Pancreas (tissue), 10 donors: ENCODE data around the gene RING1. TPM values are rescaled to one million over a fixed set of nuclear protein-coding genes. Genes with fewer than 3 reads are reported as not detected.

Experiments used
- ATAC-seq, 4 donors: fragments of 200-7000 bp; cut with Tn5 transposase; one replicate each; pipeline versions ENCODE4 v1.8.0 to v1.9.1; 2020; ENCODE audit warnings: mild to moderate bottlenecking in 4 of 4, moderate library complexity in 4 of 4
- DNase-seq, 6 donors: peaks; one replicate each; pipeline ENCODE4 v3.0.0-alpha.2; 2020
- FAIRE-seq: peaks from 2 replicates; lab custom pipeline; 2012; peaks lifted over from hg19 to GRCh38; lab: Jason Lieb, UNC
- H3K27ac ChIP-seq, 4 donors: fragments of 200-600 bp; sonication (generic); 1 replicate in 3 of 4; 2 replicates in 1 of 4; pipeline versions ENCODE4 v1.5.0 to v1.8.0; 2020
- H3K27me3 ChIP-seq, 4 donors: fragments of 200-600 bp; one replicate each; pipeline ENCODE4 v1.8.0; 2021
- H3K36me3 ChIP-seq, 3 donors: fragments of 200-600 bp; sonication (generic) in 1 of 3; one replicate each; pipeline versions ENCODE4 v1.5.0 to v1.8.0; 2020 to 2021
- H3K4me1 ChIP-seq, 3 donors: fragments of 200-600 bp; one replicate each; pipeline ENCODE4 v1.8.0; 2021
- H3K4me3 ChIP-seq, 4 donors: fragments of 200-600 bp; sonication (generic) in 2 of 4; one replicate each; pipeline versions ENCODE4 v1.5.0 to v1.8.0; 2020 to 2021
- H3K9me3 ChIP-seq, 4 donors: fragments of 200-600 bp; one replicate each; pipeline ENCODE4 v1.8.0; 2021
- WGBS, 2 donors: extraction: QIAGEN DNeasy Blood & Tissue Kit; methylation state at CpG; one replicate each; pipeline ENCODE4 v1.1.7; 2013; 5-methylcytosine and 5-hydroxymethylcytosine counted together
- intact Hi-C, 3 donors: fragments of 100-400 bp; cut with DNase I; formaldehyde crosslinking; loops; one replicate each; pipeline versions ENCODE4 v1.11.1 to v1.14.2; 2022
- polyA plus RNA-seq, 2 donors: library from polyadenylated mRNA; stranded (reverse); fragments of 200-250 nt; gene quantifications; one replicate each; pipeline ENCODE4 v1.2.3, GENCODE V29; 2013
- total RNA-seq, 6 donors: library from RNA; stranded (reverse); fragmentation: NEBNext Ultra II Directional in 4 of 6; extraction: Animal tissue kit (Norgen Biotek cat#: 25700) in 4 of 6; gene quantifications; one replicate each; pipeline versions ENCODE4 v1.2.1 to v1.2.4, GENCODE V29; 2021 to 2023
- TF ChIP-seq, protein P1 (sequence below), 4 donors: fragments of 200-600 bp; sonication (generic) in 3 of 4; IDR thresholded peaks; one replicate each; pipeline versions ENCODE4 v1.5.0 to v1.8.0; 2021; ENCODE audit warnings: antibody characterized with exemption in 4 of 4
- donor health status: healthy with polysubstance abuse.
- donor health status: DM: no; HTN: no; CAD: no; lungs with moderate emphysema.
- donor health status: DM: no; HTN: no; CAD: no.
- donor health status: control.
- donor health status: control.
- donor health status: Bipolar disorder and iron deficiency.
- donor health status: DM: yes; HTN: yes; CAD: no.
- donor health status: DM: no; HTN: no; CAD: no.
- donor health status: DM: no; HTN: no; CAD: no.
- donor health status: DM: yes; HTN: yes; CAD: no.

RING1 gene
- total and polyA plus RNA-seq, 8 donors: 15.0 to 57.6 (median 22.1) TPM

DNA sequence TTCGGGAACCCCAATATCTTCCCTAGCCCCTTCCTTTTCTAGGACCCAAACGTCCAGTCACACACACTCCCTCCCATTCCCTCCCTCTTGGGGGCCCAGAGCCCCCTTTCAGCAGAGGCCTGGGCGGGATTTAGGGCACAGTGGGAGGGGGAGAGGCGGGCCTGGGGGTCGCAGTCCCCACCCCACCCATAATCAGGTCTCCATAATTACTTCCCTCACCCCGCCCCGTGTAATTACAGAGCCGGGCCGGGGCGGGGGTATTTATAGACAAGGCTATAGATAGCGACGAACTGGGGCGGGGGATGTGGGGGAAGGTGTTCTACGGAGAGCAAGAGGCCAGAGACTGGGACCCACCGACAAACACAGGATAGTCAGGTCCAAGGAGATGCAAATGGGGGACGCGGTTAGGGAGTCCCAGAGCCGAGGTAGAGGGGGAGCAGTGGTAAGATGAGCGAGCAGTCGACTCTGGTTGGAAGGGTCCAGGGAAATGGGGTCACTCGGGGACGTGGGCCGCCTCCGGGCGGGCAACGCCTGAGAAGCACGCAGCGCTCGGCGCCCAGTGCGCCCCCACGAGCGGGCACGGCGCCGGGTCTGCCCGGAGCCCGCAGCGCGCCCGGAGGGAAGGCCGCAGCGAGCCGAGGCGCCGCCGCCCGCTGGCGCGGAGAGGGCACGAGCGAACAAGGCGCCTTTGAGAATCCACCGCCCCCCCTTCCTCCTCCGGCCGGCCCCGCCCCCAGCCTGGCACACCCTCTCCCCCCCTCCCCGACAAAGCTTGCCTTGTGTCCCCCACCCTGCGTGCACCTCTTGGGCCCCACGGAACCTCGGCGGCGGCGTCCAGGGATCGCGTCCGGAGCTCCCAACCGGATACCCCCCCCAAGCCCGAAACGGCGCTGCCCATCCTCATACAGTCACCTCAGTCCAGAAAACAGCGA, 15.4 kb upstream of the RING1 start:
- intact Hi-C loops: no loop called here
- no peaks in the 10 kb centered on the region for H3K27me3 ChIP-seq
- no peak overlapping the region for H3K27ac ChIP-seq
- FAIRE-seq: no peak
- peaks cover 0 to 25% (median 18%) of the 10 kb centered on the region in 3 donors for H3K36me3 ChIP-seq
- peak in 3 of 4 donors; percentile 15 to 37 (median 32) for ATAC-seq
- DNase-seq: peak in 4 of 6 donors; percentile 39 to 76 (median 68)
- no peaks in the 10 kb centered on the region for H3K9me3 ChIP-seq
- TF ChIP-seq, protein P1, sequence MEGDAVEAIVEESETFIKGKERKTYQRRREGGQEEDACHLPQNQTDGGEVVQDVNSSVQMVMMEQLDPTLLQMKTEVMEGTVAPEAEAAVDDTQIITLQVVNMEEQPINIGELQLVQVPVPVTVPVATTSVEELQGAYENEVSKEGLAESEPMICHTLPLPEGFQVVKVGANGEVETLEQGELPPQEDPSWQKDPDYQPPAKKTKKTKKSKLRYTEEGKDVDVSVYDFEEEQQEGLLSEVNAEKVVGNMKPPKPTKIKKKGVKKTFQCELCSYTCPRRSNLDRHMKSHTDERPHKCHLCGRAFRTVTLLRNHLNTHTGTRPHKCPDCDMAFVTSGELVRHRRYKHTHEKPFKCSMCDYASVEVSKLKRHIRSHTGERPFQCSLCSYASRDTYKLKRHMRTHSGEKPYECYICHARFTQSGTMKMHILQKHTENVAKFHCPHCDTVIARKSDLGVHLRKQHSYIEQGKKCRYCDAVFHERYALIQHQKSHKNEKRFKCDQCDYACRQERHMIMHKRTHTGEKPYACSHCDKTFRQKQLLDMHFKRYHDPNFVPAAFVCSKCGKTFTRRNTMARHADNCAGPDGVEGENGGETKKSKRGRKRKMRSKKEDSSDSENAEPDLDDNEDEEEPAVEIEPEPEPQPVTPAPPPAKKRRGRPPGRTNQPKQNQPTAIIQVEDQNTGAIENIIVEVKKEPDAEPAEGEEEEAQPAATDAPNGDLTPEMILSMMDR (IDR thresholded peaks at IDR 0.05): no peak
- H3K4me3 ChIP-seq: peak overlapping the region in 2 of 4 donors; percentile 5 to 15
- 4 to 7% methylated on average over 37 to 72 of the region's 72 CpGs for WGBS, 2 donors
- H3K4me1 ChIP-seq: peaks cover 11 to 12% (median 11%) of the 10 kb centered on the region in 3 donors

DNA sequence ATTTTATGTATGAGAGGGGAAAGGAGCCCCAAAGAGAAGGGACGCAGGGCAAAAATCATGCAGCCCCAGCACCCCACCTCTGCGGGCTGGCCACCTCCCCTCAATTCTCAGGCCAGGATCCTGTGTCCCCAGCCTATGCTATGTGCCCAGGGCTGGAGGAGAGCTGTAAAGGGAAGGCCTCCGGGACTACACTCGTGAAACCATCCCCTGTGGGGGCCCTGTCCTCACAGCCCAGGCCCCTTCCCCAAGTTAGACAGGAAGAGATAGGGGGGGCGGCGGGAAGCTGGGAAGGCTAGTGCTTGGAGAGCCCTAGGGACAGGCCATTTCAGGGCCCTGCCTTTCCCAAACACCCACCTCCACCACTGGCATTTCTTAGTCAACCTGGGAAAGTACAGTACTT, 14.7 kb upstream of the RING1 start:
- Histone ChIP-seq H3K27ac (no peak overlapping the region), H3K4me1 (peaks cover 11 to 19% (median 15%) of the 10 kb centered on the region in 3 donors), H3K27me3 (no peaks in the 10 kb centered on the region), H3K9me3 (no peaks in the 10 kb centered on the region), H3K4me3 (no peak overlapping the region), H3K36me3 (peaks cover 0 to 25% (median 18%) of the 10 kb centered on the region in 3 donors)
- intact Hi-C loops: no loop called here
- TF ChIP-seq, protein P1 (IDR thresholded peaks at IDR 0.05): no peak
- no peak for ATAC-seq
- no peak for FAIRE-seq
- DNase-seq: peak in 1 of 6 donors; percentile 43
- WGBS, 2 donors: 73% methylated on average over 6 of the region's 6 CpGs

DNA sequence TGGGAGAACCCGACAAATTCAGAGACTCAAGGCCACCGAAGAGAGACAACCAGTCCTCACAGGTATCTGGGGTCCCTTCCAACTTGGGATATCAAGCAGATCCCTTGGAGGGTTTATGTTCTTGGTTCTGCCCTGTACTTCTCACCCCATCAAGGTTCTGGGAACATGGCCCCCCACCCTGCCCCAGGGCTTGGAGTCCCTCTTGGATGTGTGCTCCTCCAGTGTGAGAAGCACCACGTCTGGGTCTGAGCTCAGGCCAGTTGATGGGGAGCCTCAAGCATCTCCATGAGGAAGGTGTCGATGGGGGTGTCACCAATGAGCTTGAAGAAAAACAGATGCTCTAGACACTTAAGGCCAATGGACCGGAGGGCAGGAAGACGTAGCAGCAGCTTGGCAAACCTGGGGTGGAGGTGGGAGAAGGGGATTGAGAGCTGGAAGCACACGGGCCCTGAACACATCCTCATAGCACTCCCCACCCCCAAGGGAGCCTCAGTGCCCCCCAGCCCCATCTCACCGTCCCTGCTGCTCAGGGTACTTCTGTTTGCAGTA, 13.8 kb upstream of the RING1 start:
- ATAC-seq: no peak
- TF ChIP-seq, protein P1 (IDR thresholded peaks at IDR 0.05): no peak
- 83 to 85% methylated on average over 8 of the region's 8 CpGs for WGBS, 2 donors
- peaks cover 15 to 24% (median 16%) of the 10 kb centered on the region in 3 donors for H3K4me1 ChIP-seq
- H3K27ac ChIP-seq: no peak overlapping the region
- no peaks in the 10 kb centered on the region for H3K9me3 ChIP-seq
- H3K27me3 ChIP-seq: no peaks in the 10 kb centered on the region
- no peak for DNase-seq
- intact Hi-C loops: no loop called here
- peaks cover 0 to 25% (median 18%) of the 10 kb centered on the region in 3 donors for H3K36me3 ChIP-seq
- H3K4me3 ChIP-seq: no peak overlapping the region
- no peak for FAIRE-seq

DNA sequence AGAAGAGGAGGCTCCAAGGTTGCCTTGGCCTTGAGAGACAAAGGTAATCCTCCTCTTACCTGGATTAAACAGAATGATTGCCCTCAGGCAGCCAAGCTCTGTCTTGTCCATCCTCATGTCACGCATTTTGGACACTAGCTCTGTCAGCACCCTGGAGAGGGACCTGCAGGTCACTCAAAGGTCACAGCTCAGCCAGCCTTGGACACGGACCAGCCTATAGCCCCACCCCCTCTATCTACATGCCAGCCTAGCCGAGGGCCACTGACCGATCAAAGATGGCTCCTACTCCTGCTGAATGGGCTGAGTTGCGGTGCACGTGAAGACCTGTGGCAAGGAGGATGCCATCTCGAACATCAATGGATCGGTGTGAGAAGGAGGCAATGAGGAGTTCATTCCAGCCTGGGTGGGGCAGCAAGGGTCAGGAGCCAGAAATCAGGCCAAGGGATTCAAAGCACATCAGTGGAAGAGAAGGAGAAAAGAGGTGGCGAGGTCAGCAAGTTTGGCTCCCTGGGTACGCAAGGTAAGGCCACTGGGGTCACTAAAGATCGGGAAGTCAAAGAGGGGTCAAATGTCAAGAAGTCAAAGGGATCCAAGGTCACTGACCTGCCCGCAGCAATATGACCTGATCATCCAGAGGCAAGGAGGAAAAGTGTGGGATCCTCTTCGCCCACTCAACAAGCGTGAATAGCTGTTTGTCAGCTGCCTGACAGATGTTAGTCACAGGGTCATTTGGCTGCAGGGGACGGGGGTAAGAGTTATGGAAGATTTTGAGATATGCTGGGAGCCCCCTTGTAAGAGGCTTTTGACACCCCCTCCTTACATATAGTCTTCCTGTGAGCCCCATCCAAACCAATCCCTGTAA, 12.8 kb upstream of the RING1 start:
- peak in 1 of 6 donors; percentile 29 for DNase-seq
- 79 to 82% methylated on average over 15 of the region's 15 CpGs for WGBS, 2 donors
- intact Hi-C loops: no loop called here
- no peaks in the 10 kb centered on the region for H3K9me3 ChIP-seq
- no peak for FAIRE-seq
- H3K27ac ChIP-seq: no peak overlapping the region
- peaks cover 0 to 25% (median 18%) of the 10 kb centered on the region in 3 donors for H3K36me3 ChIP-seq
- TF ChIP-seq, protein P1 (IDR thresholded peaks at IDR 0.05): no peak
- H3K4me3 ChIP-seq: no peak overlapping the region
- H3K4me1 ChIP-seq: peaks cover 15 to 24% (median 16%) of the 10 kb centered on the region in 3 donors
- no peaks in the 10 kb centered on the region for H3K27me3 ChIP-seq
- ATAC-seq: no peak
